ENCODE results near the gene FGD3. TPM values are rescaled to one million over a fixed set of nuclear protein-coding genes. Genes with fewer than 3 reads are reported as not detected.

FGD3 gene
- total and polyA plus RNA-seq, 2 of the 8 experiments (the other 6 are each of a cell fraction or from before 2014, with no cell fraction given), result 1.4 to 1.9 TPM

DNA sequence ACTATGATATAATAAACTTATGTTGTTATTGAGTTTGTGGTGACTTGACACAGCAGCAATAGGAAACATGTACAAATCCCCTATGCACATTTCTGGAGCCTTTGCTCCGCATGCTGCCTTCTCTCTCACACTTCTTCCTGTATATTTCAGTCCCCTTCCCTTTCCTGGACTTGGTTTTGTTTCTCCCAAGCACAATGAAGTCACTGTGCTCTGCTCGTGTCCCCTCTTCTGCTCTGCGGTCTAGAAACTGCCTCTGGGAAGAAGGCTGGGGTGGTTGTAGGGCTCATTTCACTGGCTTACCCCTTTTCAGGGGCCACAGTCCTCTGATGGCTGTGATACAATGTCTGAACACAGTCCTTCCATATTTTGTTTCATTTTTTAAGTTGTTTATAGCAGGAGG is 15.7 kb upstream of the FGD3 start:
- H3K4ac ChIP-seq (replicated peaks; ENCODE audit: insufficient read length, low read depth, low read length), result no peak overlapping the region
- no peak overlapping the region for H3K56ac ChIP-seq (replicated peaks; ENCODE audit: insufficient read length, low read depth, low read length)
- ChIA-PET POLR2A (ENCODE audit: partially characterized antibody) (no interaction called here), CTCF (ENCODE audit: partially characterized antibody) (interaction anchor here (0.6 to 0.7 kb wide), 2 partner anchors 74 to 413 kb away, joined by 3 to 6 read pairs; no protein-coding TSS in a partner anchor)
- 81% methylated on average over 3 of the region's 3 CpGs; no CpG with 5 or more reads in 1 of the 2 experiments for WGBS, 2 experiments (ENCODE audit: extremely low coverage in 1 of 2, insufficient coverage in 1 of 2, insufficient read length in 1 of 2, insufficient replicate concordance in 2 of 2, low coverage in 1 of 2, low lambda C conversion rate in 2 of 2, missing lambda C conversion rate in 1 of 2)
- no peaks in the 10 kb centered on the region for H4K20me1 ChIP-seq (replicated peaks in 1 of 2; ENCODE audit: control insufficient read depth in 1 of 2, insufficient read depth in 2 of 2, low read length in 2 of 2)
- H4K8ac ChIP-seq (ENCODE audit: extremely low read depth, insufficient read depth, low read length), result no peak overlapping the region
- H4K5ac ChIP-seq (ENCODE audit: insufficient read length, low read depth, low read length), result no peak overlapping the region
- no peak overlapping the region for H2BK12ac ChIP-seq (ENCODE audit: low read depth, low read length)
- H2BK120ac ChIP-seq (replicated peaks; ENCODE audit: low read depth, low read length), result no peak overlapping the region
- no peak overlapping the region for H3K9ac ChIP-seq (replicated peaks in 1 of 4; ENCODE audit: extremely low read depth in 1 of 4, low read depth in 3 of 4, low read length in 3 of 4)
- 0 out of 2 replicates have a peak overlapping the region, but pooled peaks have one; percentile 8 for H2AFZ ChIP-seq (ENCODE audit: low read length)
- no peaks in the 10 kb centered on the region; the same call in 1 of the 2 replicates for H3K23me2 ChIP-seq (ENCODE audit: low read depth, low read length)
- no peak overlapping the region for H2BK5ac ChIP-seq (ENCODE audit: low read depth, low read length)
- H3K36me3 ChIP-seq (ENCODE audit: control insufficient read depth in 2 of 4, insufficient read depth in 4 of 4, low read length in 3 of 4), result no peaks in the 10 kb centered on the region
- FAIRE-seq (no peak), DNase-seq (ENCODE audit: low read depth in 1 of 2, low spot score in 2 of 2) (no peak)
- H4K91ac ChIP-seq (replicated peaks; ENCODE audit: insufficient read length, low read length), result no peak overlapping the region
- H3K27ac ChIP-seq (ENCODE audit: low read depth, low read length), result no peak overlapping the region
- H2BK20ac ChIP-seq (ENCODE audit: low read length), result no peak overlapping the region
- no peaks in the 10 kb centered on the region for H3K79me1 ChIP-seq (ENCODE audit: low read depth, low read length)
- H3K9me3 ChIP-seq (ENCODE audit: insufficient read depth in 2 of 2, low read depth in 1 of 2, low read length in 1 of 2), result no peaks in the 10 kb centered on the region; a peak in 1 of 4 replicates
- no peak overlapping the region for H2BK15ac ChIP-seq (ENCODE audit: low read length)
- no peak overlapping the region for H3K14ac ChIP-seq (ENCODE audit: insufficient read length)
- H3K18ac ChIP-seq (ENCODE audit: extremely low read depth, low read length), result no peak overlapping the region
- no peaks in the 10 kb centered on the region for H3K79me2 ChIP-seq (ENCODE audit: control insufficient read depth in 1 of 2, insufficient read depth in 2 of 2, low read length in 2 of 2)
- no peak overlapping the region for H3K4me2 ChIP-seq (ENCODE audit: insufficient read depth in 1 of 2, low read depth in 2 of 2, low read length in 2 of 2)
- H3K27me3 ChIP-seq (replicated peaks in 1 of 4; ENCODE audit: control insufficient read depth in 3 of 4, extremely low read depth in 1 of 4, insufficient read depth in 3 of 4, low read length in 3 of 4), result no peaks in the 10 kb centered on the region
- no peak overlapping the region for H3K23ac ChIP-seq (ENCODE audit: insufficient read length)
- no peak overlapping the region for H3K4me3 ChIP-seq (ENCODE audit: extremely low read depth in 1 of 4, insufficient read depth in 2 of 4, low read depth in 3 of 4, low read length in 4 of 4)
- no peak overlapping the region for H2AK5ac ChIP-seq (ENCODE audit: low read depth, low read length)
- H3K4me1 ChIP-seq (replicated peaks in 1 of 4; ENCODE audit: control insufficient read depth in 3 of 4, insufficient read depth in 4 of 4, low read length in 3 of 4), result no peaks in the 10 kb centered on the region
- TF ChIP-seq CHD2 (IDR thresholded peaks at IDR 0.05; ENCODE audit: low read length) (no peak), BRCA1 (IDR thresholded peaks at IDR 0.05; ENCODE audit: low read depth, low read length) (no peak), POLR2A (IDR thresholded peaks at IDR 0.05; ENCODE audit: control extremely low read depth in 1 of 2, low read depth in 2 of 2, low read length in 2 of 2) (no peak), BCL11A (IDR thresholded peaks at IDR 0.05; ENCODE audit: low read depth in 2 of 2, low read length in 2 of 2) (no peak), RNF2 (IDR thresholded peaks at IDR 0.05; ENCODE audit: borderline replicate concordance, low read depth, low read length, missing control alignments, poor library complexity, severe bottlenecking) (no peak), MAX (IDR thresholded peaks at IDR 0.05) (no peak), SP2 (IDR thresholded peaks at IDR 0.05; ENCODE audit: low read length) (no peak), GABPA (IDR thresholded peaks at IDR 0.05; ENCODE audit: borderline replicate concordance, insufficient read depth, low read length) (no peak), SIRT6 (IDR thresholded peaks at IDR 0.05; ENCODE audit: low read length) (no peak), JUN (IDR thresholded peaks at IDR 0.05; ENCODE audit: low read depth, low read length) (no peak), CHD1 (IDR thresholded peaks at IDR 0.05; ENCODE audit: low read depth, low read length) (no peak), CTCF (IDR thresholded peaks at IDR 0.05; ENCODE audit: control extremely low read depth in 1 of 3, insufficient read depth in 1 of 3, low read depth in 1 of 3, low read length in 3 of 3) (no peak)

Data from H1 (cell line).